AG04450 (cell line): Measurements from ENCODE around the gene TTC16. TPM values are rescaled to one million over a fixed set of nuclear protein-coding genes. Genes with fewer than 3 reads are reported as not detected.

Experiments
- CTCF ChIA-PET: fragments of 300-600, 350-600 bp; formaldehyde crosslinking; extraction: SDS; loops from one replicate; lab custom pipeline; 2022; ENCODE audit warnings: antibody characterized with exemption, inconsistent platforms; lab: Charles Lee
- POLR2A ChIA-PET: fragments of 350-600 bp; formaldehyde crosslinking; extraction: SDS; loops from one replicate; lab custom pipeline; 2021; ENCODE audit warnings: antibody characterized with exemption, inconsistent platforms; lab: Yijun Ruan, JAX
- DNase-seq: peaks from one replicate; pipeline ENCODE4 v3.0.0-alpha.2; 2011; ENCODE audit warnings: low read depth, low spot score
- H3K27ac ChIP-seq: one replicate; pipeline ENCODE4 v1.5.1; 2012; ENCODE audit warnings: low read depth, low read length, control low read depth
- H3K27me3 ChIP-seq: one replicate; pipeline ENCODE4 v1.6.0; 2012; ENCODE audit warnings: low read length; ENCODE audit not compliant: control insufficient read depth, insufficient read depth
- H3K4me3 ChIP-seq: 2 replicates; pipeline ENCODE4 v1.5.1; 2011; ENCODE audit warnings: mild to moderate bottlenecking, low read depth, low read length, control low read depth
- H3K9me3 ChIP-seq: 2 replicates; pipeline ENCODE4 v1.5.1; 2012; ENCODE audit warnings: low read length; ENCODE audit not compliant: control insufficient read depth, insufficient read depth
- CTCF ChIP-seq: IDR thresholded peaks from 2 replicates; pipeline ENCODE4 v1.5.1; 2011; ENCODE audit warnings: low read depth, low read length, control low read depth, inconsistent platforms
- polyA plus RNA-seq: library from polyadenylated mRNA; depleted of rRNA; stranded (reverse); fragments of >200 nt; gene quantifications from 2 replicates; pipeline ENCODE4 v1.2.3, GENCODE V29; 2011

TTC16 gene
- polyA plus RNA-seq, 1 experiment = not detected

GRCh38 chr9:127728808-127729207, 12.9 kb downstream of the TTC16 start:
- Histone ChIP-seq H3K27ac (no peak overlapping the region), H3K27me3 (no peaks in the 10 kb centered on the region), H3K9me3 (no peaks in the 10 kb centered on the region; the same call in 1 of the 2 replicates), H3K4me3 (no peak overlapping the region)
- DNase-seq = no peak
- ChIA-PET CTCF (interaction anchor here (0.9 kb wide), 1 partner anchor 139 kb away, joined by 4 read pairs; no protein-coding TSS in a partner anchor), POLR2A (interaction anchor here (1.1 kb wide), 1 partner anchor 42 kb away, joined by 3 read pairs; no protein-coding TSS in a partner anchor)
- no peak for TF ChIP-seq CTCF

DNA sequence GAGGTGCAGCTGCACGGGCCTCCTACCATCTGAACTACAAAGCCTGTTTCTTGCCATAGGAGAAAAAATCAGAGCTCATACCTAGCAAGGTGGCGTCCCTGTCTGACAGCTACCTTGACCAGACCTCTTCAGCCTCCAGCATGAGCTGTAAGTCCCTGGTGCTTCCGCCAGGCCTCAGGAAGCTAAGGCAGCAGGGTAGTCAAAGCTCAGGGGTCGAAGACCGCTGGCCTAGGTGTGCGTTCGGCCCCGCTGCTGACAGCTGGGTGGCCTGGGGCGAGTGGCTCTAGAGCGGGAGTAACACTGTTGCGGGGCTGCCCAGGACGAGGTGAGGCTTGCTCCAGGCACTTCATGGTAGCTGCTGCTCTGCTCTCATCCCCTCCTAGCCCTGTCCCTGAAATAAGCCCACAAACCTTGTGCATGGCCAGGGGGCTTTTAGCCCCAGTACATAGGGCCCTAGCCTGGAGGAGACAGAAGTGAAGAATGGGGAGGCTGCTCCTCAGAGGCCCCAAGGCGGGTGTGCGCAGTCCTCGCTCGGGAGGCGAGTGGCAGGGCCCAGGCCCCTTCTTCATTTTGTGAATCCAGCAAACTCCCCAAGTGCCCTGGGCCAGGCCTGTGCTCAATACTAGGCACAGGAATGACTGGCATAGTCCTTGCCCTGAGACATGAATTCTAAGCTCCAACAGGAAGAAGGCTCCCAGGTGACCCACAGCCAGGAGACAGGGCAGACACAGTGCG, 13.8 kb downstream of the TTC16 start:
- Histone ChIP-seq H3K27me3 (no peaks in the 10 kb centered on the region), H3K27ac (no peak overlapping the region), H3K9me3 (no peaks in the 10 kb centered on the region; the same call in 1 of the 2 replicates), H3K4me3 (no peak overlapping the region)
- no peak for TF ChIP-seq CTCF
- ChIA-PET POLR2A (interaction anchor here (0.6 kb wide), 1 partner anchor 67 kb away, joined by 3 read pairs; no protein-coding TSS in a partner anchor), CTCF (interaction anchor here (1.2 kb wide), 1 partner anchor 122 kb away, joined by 3 read pairs; no protein-coding TSS in a partner anchor)
- no peak for DNase-seq

GRCh38 chr9:127730262-127730661, 14.4 kb downstream of the TTC16 start:
- Histone ChIP-seq H3K4me3 (no peak overlapping the region), H3K27me3 (no peaks in the 10 kb centered on the region), H3K27ac (no peak overlapping the region), H3K9me3 (no peaks in the 10 kb centered on the region; the same call in 1 of the 2 replicates)
- TF ChIP-seq CTCF = no peak
- DNase-seq = no peak
- ChIA-PET POLR2A (interaction anchor here (0.6 kb wide), 1 partner anchor 68 kb away, joined by 3 read pairs; no protein-coding TSS in a partner anchor), CTCF (interaction anchor here (1.2 kb wide), 1 partner anchor 123 kb away, joined by 3 read pairs; no protein-coding TSS in a partner anchor)

- Histone ChIP-seq H3K4me3 (no peak overlapping the region), H3K27ac (no peak overlapping the region), H3K9me3 (no peaks in the 10 kb centered on the region; the same call in 1 of the 2 replicates), H3K27me3 (no peaks in the 10 kb centered on the region)
- no peak for TF ChIP-seq CTCF
- ChIA-PET POLR2A (interaction anchor here (0.6 kb wide), 1 partner anchor 26 kb away, joined by 4 read pairs; no protein-coding TSS in a partner anchor), CTCF (interaction anchor here (1.2 kb wide), 1 partner anchor 124 kb away, joined by 3 read pairs; no protein-coding TSS in a partner anchor)
- DNase-seq = no peak
These were observed 15.0 kb downstream of the TTC16 start for GRCh38 chr9:127730799-127731410.
